ENCODE data around the gene EXOSC2. TPM values are rescaled to one million over a fixed set of nuclear protein-coding genes. Genes with fewer than 3 reads are reported as not detected.

The EXOSC2 gene
- total and polyA plus RNA-seq, 8 donors = 17.5 to 56.4 (median 51.3) TPM

DNA sequence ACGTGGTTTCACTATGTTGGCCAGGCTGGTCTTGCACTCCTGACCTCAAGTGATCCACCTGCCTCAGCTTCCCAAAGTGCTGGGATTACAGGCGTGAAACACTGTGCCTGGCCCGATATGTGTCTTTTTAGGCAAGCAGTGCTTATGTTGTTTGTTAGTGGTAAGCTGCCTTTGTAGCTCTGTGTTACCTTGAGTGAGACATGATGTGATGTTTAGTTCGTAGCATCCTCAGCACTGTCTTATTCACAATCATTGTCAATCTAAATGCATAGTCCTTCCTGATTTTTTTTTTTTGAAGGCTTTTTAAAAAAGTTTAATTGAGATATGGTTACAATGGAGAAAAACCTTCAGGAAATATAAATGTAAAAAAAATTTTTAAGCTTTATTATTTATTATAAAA, 45.5 kb downstream of the EXOSC2 start:
- H3K27ac ChIP-seq = no peak overlapping the region
- no peaks in the 10 kb centered on the region for H3K27me3 ChIP-seq
- DNase-seq = no peak
- TF ChIP-seq, protein P1, sequence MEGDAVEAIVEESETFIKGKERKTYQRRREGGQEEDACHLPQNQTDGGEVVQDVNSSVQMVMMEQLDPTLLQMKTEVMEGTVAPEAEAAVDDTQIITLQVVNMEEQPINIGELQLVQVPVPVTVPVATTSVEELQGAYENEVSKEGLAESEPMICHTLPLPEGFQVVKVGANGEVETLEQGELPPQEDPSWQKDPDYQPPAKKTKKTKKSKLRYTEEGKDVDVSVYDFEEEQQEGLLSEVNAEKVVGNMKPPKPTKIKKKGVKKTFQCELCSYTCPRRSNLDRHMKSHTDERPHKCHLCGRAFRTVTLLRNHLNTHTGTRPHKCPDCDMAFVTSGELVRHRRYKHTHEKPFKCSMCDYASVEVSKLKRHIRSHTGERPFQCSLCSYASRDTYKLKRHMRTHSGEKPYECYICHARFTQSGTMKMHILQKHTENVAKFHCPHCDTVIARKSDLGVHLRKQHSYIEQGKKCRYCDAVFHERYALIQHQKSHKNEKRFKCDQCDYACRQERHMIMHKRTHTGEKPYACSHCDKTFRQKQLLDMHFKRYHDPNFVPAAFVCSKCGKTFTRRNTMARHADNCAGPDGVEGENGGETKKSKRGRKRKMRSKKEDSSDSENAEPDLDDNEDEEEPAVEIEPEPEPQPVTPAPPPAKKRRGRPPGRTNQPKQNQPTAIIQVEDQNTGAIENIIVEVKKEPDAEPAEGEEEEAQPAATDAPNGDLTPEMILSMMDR (IDR thresholded peaks at IDR 0.05) = no peak
- H3K9me3 ChIP-seq = no peaks in the 10 kb centered on the region
- H3K4me1 ChIP-seq = no peaks in the 10 kb centered on the region
- intact Hi-C loops (cut with DNase I) = no loop called here
- no peaks in the 10 kb centered on the region for H3K36me3 ChIP-seq
- no peak for ATAC-seq
- no peak overlapping the region for H3K4me3 ChIP-seq

DNA sequence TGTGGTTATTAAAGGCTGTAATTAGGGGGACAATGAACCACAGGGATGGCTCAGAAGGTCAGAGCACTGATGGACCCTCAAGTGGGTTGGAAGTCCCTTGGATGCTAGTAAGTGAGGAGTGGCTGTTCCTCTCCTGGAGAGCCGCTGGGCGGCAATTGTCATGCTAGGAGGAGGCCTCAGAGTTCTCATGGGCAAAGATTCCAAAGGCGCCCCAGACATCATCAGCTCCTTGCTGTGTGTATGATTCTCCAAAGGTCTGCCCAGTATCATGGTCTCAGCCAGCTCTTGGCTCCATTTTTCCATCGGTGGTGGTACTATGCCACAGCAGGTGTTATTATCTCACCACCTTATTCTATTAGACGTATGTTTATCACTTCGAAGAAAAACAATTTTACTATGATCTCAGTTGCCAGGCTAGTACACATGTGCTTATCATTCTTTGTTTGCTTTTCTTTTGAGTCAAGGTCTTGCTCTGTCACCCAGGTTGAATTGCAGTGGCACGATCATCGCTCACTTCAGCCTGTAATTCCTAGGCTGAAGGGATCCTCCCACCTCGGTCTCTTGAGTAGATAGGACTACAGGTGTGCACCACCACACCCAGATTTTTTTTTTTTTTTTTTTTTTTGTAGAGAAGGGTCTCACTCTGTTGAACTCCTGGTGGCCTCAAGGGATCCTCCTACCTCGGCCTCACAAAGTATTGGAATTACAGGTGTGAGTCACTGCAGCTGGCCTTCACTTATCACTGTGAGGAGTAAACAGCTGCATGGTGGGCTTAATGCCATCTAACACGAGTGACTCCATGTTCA, 46.8 kb downstream of the EXOSC2 start:
- Histone ChIP-seq H3K27ac (no peak overlapping the region), H3K4me3 (no peak overlapping the region), H3K9me3 (no peaks in the 10 kb centered on the region), H3K4me1 (no peaks in the 10 kb centered on the region), H3K27me3 (no peaks in the 10 kb centered on the region), H3K36me3 (no peaks in the 10 kb centered on the region)
- DNase-seq (no peak), ATAC-seq (no peak)
- intact Hi-C loops (cut with DNase I) = no loop called here
- TF ChIP-seq, protein P1 (IDR thresholded peaks at IDR 0.05) = no peak

DNA sequence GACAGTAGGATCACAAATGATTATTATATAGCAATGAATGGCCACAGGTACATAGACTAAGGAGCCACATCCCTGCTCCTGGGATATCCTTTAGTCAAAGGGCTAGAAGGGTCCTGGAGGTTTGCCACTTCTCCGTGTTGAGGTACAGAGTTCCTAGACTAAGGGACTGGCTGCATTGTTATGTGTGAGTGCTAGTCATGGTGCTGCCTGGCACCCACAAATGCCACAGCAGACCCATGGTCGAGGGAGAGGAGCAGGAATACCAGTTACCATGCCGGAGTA, 47.4 kb downstream of the EXOSC2 start:
- Histone ChIP-seq H3K4me1 (no peaks in the 10 kb centered on the region), H3K27me3 (no peaks in the 10 kb centered on the region), H3K27ac (no peak overlapping the region), H3K9me3 (no peaks in the 10 kb centered on the region), H3K36me3 (no peaks in the 10 kb centered on the region), H3K4me3 (no peak overlapping the region)
- no peak for ATAC-seq
- DNase-seq = no peak
- intact Hi-C loops (cut with DNase I) = no loop called here
- TF ChIP-seq, protein P1 (IDR thresholded peaks at IDR 0.05) = no peak

DNA sequence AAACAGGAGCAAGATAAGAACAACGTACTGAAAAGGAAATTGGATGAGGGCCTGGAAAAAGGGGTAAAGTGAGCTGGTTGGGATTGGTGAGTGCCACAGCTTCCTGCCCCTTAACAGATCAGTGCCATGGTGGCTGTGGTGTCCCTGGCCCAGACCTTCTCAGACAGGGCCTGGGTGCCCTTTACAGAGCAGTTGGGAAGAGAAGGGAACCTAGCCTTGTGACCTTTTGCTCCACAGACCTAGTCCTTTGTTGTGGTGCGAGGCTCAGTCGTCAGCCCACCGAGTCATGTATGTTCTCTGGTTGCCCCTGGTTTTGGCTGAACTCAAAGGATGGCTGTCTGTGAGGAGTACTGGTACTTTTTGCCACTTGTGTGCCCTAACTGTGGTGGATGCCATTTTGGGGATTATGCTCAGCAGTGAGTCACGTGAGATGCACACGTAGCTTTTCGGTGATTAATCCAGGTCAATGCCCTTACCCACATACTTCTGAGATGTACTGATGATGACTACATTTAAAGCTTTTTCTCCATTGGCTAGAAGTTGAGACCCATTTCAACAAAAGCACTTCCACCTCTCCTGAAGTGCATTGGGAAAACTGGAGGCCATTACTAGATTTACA, 48.4 kb downstream of the EXOSC2 start:
- no peak for ATAC-seq
- no peaks in the 10 kb centered on the region for H3K27me3 ChIP-seq
- no peaks in the 10 kb centered on the region for H3K9me3 ChIP-seq
- no peak overlapping the region for H3K4me3 ChIP-seq
- TF ChIP-seq, protein P1 (IDR thresholded peaks at IDR 0.05) = no peak
- intact Hi-C loops (cut with DNase I) = no loop called here
- DNase-seq = no peak
- no peaks in the 10 kb centered on the region for H3K4me1 ChIP-seq
- no peaks in the 10 kb centered on the region for H3K36me3 ChIP-seq
- H3K27ac ChIP-seq = no peak overlapping the region

DNA sequence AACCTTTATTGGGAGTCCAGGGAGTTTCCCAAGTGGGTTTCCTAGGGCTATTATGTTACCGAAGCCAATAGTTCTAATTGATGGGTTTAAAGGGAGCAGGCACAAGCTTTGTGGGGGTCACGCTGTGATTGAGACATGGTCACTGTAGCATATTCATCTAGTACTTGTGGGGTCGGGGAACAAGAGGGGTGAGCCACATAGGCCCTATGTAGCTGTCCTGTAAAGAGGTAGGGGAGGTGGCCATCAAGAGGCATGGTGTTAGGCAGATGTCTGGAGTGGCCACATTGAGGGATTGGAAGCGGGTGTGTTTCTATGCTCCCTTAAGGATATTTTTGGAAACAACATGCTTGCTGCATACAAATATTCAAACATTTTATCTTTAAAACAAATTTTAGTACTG, 50.1 kb downstream of the EXOSC2 start:
- Histone ChIP-seq H3K27me3 (no peaks in the 10 kb centered on the region), H3K9me3 (no peaks in the 10 kb centered on the region), H3K4me1 (no peaks in the 10 kb centered on the region), H3K36me3 (no peaks in the 10 kb centered on the region), H3K27ac (no peak overlapping the region), H3K4me3 (no peak overlapping the region)
- TF ChIP-seq, protein P1 (IDR thresholded peaks at IDR 0.05) = no peak
- intact Hi-C loops (cut with DNase I) = no loop called here
- ATAC-seq (no peak), DNase-seq (no peak)

Data from left lung (tissue), 10 donors.